GM18868 (cell line): ENCODE measurements around the gene FBXO41.

Experiments used
- ATAC-seq: cut with Tn5 transposase; IDR thresholded peaks from one replicate; pipeline ENCODE4 v1.9.1; 2021; ENCODE audit warnings: mild to moderate bottlenecking, moderate library complexity; ENCODE audit not compliant: unreplicated experiment

The FBXO41 gene

GRCh38 chr2:73289304-73289703 is 5.0 kb upstream of the FBXO41 start:
- ATAC-seq, result no peak

- ATAC-seq, result no peak
These were observed 1.9 kb upstream of the FBXO41 start for GRCh38 chr2:73286134-73286655.

DNA sequence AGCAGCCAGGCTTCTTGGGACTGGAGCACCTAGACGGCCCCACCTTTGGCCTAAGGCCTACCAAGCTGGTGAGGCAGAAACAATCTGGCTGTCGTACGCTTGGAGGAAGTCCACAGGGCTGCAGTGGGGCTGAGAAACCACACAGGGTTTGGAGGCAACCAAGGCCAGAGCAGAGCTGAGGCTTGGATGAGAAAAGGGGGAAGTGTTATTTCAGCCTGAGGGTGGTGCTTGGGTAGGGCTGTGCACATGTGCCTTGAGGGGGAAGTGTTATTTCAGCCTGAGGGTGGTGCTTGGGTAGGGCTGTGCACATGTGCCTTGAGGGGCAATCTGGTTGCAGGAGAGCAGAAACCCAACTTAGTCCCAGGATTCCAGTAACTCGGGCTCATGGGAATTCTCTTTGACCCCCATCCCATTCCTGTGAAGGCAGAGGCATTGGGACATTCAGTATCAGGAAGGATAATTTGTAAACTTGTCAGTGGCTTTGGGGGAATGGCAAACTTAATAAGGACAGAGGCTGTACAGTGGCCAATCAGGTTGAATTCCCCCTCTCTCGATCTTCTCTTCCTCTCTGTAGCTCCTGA is 971 bp upstream of the FBXO41 start:
- peak; percentile 73 for ATAC-seq

DNA sequence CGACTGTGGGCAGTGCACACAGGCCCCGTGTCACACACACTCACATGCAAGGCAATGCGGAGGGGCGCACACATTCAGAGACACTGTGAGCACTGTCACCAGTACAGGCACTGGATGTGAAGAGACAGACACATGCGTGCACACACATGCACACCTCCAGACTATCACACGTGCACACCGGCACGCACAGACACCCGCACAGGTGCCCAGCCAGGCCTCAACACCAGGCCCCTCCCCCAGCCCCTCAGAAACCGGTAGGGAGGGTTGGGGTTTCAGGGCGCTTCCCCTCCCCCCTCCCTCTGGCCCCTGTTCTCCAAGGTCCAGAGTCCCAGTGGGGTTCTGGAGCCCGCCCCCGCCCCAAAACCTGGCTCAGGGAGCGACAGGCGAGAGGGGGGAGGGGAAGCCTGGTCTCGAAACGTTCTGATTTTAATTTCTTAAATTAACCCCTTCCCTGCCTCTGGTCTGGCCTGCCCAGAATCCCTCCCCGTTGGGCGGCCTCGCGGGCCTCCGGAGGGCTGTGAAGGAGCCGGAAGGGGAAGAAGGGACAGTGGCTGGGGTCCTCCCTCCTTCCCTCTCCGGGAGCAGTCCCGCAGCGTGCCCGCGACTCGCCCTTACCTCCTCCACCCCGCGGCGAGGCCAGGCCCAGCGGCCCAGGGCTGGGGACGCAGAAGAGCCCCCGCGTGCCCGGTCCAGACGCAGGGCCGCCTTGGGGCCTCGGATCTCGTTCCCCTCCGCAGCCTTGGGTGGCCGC is 558 bp downstream of the FBXO41 start:
- peak; percentile 7 for ATAC-seq

GRCh38 chr2:73282924-73283544 is 1.2 kb downstream of the FBXO41 start:
- ATAC-seq, result no peak

- ATAC-seq, result no peak
These were observed 3.0 kb downstream of the FBXO41 start for GRCh38 chr2:73281244-73281643.

- no peak for ATAC-seq
These were observed 4.4 kb downstream of the FBXO41 start for GRCh38 chr2:73279852-73280251.

GRCh38 chr2:73272270-73272669 is 12.0 kb downstream of the FBXO41 start:
- no peak for ATAC-seq

GRCh38 chr2:73269686-73270465 is 14.4 kb downstream of the FBXO41 start:
- ATAC-seq, result no peak

- no peak for ATAC-seq
These were observed 15.2 kb downstream of the FBXO41 start for GRCh38 chr2:73268830-73269685.

- no peak for ATAC-seq
These were observed 15.9 kb downstream of the FBXO41 start for GRCh38 chr2:73268366-73268829.

DNA sequence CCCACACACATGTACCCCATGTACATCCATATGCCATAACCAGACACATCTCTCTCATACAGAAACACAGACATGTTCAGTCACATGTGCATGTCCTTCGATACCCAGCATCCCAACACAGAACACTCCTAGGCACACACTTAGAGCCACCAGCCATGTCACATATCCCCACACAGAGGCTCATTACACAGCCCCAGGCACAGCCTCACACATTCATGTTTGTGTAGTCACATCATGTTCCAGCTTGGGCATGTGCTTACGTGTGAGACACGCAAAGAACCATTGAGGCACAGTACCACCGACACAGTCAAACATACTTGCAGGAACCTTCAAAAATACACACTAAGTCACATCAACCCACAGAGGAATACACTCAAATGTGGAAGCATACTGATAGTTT is 17.3 kb downstream of the FBXO41 start:
- ATAC-seq, result no peak

GRCh38 chr2:73266061-73266901 is 18.0 kb downstream of the FBXO41 start:
- no peak for ATAC-seq

DNA sequence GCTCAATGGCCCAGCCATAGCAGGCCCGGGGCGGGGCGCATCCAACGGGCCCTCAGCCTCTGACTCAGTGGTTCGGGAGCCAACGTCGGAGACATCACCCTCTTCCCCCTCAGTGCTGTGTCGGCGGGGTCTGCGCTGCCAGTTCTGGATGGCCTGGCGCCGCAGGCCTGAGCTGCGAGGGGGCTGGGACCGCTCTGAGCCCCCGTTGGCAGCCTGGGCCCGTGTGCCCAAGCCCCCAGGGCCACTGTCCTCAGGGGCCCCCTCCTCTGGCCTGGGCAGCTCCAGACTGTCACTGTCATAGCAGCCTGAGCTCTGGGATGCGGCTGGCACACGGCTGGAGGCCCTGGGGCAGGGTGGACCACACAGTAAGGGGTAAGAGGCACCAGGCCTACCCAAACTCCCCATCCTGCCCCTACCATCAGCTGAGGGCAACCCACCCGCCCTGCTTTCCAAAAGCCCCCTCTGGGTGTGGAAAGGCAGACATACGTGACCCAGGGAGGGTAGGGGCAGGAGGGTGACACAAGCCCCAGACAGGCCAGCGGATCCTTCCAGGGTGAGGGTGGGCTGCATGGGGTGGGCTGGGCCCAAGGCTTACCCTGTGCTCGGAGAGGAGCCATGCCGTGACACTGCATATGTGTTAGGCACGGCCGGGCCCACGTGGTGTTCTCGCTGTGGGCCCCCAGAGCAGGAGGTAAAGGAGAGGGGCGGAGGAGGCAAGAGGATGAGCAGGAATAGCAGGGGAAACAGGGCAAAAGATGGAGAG is 18.8 kb downstream of the FBXO41 start:
- ATAC-seq, result no peak

- ATAC-seq, result no peak
These were observed 19.5 kb downstream of the FBXO41 start for GRCh38 chr2:73264783-73265182.

GRCh38 chr2:73264332-73264606 is 20.0 kb downstream of the FBXO41 start:
- ATAC-seq, result no peak

DNA sequence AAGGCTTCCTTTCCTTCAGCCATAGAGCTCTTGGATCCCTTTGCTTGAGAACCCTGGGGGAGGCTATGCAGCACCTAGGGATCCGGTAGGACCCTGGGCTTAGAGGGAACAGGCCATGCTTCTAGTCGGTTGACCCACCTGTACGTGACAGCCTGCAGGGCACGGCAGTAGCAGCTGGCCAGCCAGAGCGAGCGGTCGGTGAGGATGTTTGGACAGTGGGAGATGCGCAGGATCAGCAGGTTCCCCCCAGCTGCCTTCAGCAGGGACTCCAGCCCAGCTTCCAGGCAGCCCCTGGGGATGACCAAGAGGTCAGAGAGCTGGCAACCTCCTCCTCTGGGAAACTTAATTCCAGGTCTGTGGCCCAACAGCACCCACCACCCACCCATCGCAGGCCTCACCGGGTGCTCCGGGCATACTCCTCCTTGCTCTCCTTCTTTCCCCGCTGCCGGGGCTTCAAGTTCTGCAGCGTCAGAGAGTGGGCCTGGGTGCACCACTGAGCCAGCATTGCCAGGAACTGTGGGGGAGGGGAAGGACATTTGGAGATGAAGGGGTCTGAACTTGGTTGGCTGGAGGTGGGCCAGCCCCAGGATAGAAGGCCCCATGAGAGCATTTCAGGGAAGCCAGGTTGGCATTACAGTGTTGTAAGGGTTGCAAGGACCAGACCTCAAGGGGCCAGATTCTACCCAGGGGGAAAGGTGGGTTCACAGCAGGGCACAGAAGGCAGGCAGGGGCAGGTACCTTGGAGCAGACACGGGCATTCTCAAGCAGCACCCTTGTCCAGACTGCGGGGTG is 20.5 kb downstream of the FBXO41 start:
- no peak for ATAC-seq
